Astrocyte (in vitro differentiated cells and primary cell): Measurements from ENCODE around the gene UBE2G2. TPM values are rescaled to one million over a fixed set of nuclear protein-coding genes. Genes with fewer than 3 reads are reported as not detected.
A peak's percentile ranks its signal among the peaks of the same experiment; 100 is the strongest.

Experiments used
- DNase-seq: peaks from one replicate; pipeline ENCODE4 v3.0.0-alpha.2; 2010; ENCODE audit warnings: low read depth
- FAIRE-seq: peaks from 2 replicates; lab custom pipeline; 2011; peaks lifted over from hg19 to GRCh38; lab: Jason Lieb, UNC
- H2AFZ ChIP-seq: 2 replicates; pipeline ENCODE4 v1.6.0; 2012; ENCODE audit warnings: low read depth, low read length, inconsistent platforms
- H3K27ac ChIP-seq: 2 replicates; pipeline ENCODE4 v1.5.1; 2011; ENCODE audit warnings: low read depth, low read length, inconsistent platforms
- H3K27me3 ChIP-seq: 2 replicates; pipeline ENCODE4 v1.6.0; 2011; ENCODE audit warnings: low read length, inconsistent platforms; ENCODE audit not compliant: insufficient read depth
- H3K36me3 ChIP-seq: 2 replicates; pipeline ENCODE4 v1.5.1; 2011; ENCODE audit warnings: low read length, inconsistent platforms; ENCODE audit not compliant: insufficient read depth
- H3K4me1 ChIP-seq: 2 replicates; pipeline ENCODE4 v1.5.1; 2011; ENCODE audit warnings: low read length, inconsistent platforms; ENCODE audit not compliant: insufficient read depth
- H3K4me2 ChIP-seq: 2 replicates; pipeline ENCODE4 v1.6.0; 2012; ENCODE audit warnings: low read length, inconsistent platforms
- H3K4me3 ChIP-seq: 2 replicates; pipeline ENCODE4 v1.5.1; 2011; ENCODE audit warnings: low read depth, mild to moderate bottlenecking, low read length, inconsistent platforms; ENCODE audit not compliant: insufficient read depth
- H3K79me2 ChIP-seq: 2 replicates; pipeline ENCODE4 v1.6.0; 2012; ENCODE audit warnings: mild to moderate bottlenecking, low read length, inconsistent platforms; ENCODE audit not compliant: insufficient read depth
- H3K9ac ChIP-seq: 2 replicates; pipeline ENCODE4 v1.6.0; 2012; ENCODE audit warnings: mild to moderate bottlenecking, low read length, inconsistent platforms
- H3K9me3 ChIP-seq: 2 replicates; pipeline ENCODE4 v1.5.1; 2012; ENCODE audit warnings: low read depth, mild to moderate bottlenecking, low read length, inconsistent platforms; ENCODE audit not compliant: insufficient read depth
- H4K20me1 ChIP-seq: 2 replicates; pipeline ENCODE4 v1.6.0; 2012; ENCODE audit warnings: low read length, inconsistent platforms; ENCODE audit not compliant: insufficient read depth
- H3K27ac Mint-ChIP-seq: one replicate; pipeline ENCODE4 v1.8.0; 2021; ENCODE audit warnings: mild to moderate bottlenecking, mixed read lengths; ENCODE audit not compliant: unreplicated experiment
- H3K27me3 Mint-ChIP-seq: one replicate; pipeline ENCODE4 v1.8.0; 2021; ENCODE audit warnings: low read depth, mixed read lengths; ENCODE audit not compliant: unreplicated experiment
- H3K36me3 Mint-ChIP-seq: one replicate; pipeline ENCODE4 v1.8.0; 2021; ENCODE audit warnings: low read depth, mixed read lengths; ENCODE audit not compliant: unreplicated experiment
- H3K4me1 Mint-ChIP-seq: one replicate; pipeline ENCODE4 v1.8.0; 2021; ENCODE audit warnings: low read depth, mixed read lengths; ENCODE audit not compliant: unreplicated experiment
- H3K4me3 Mint-ChIP-seq: one replicate; pipeline ENCODE4 v1.8.0; 2021; ENCODE audit warnings: mild to moderate bottlenecking, moderate library complexity, mixed read lengths; ENCODE audit not compliant: unreplicated experiment
- H3K9me3 Mint-ChIP-seq: one replicate; pipeline ENCODE4 v1.8.0; 2021; ENCODE audit warnings: mild to moderate bottlenecking, mixed read lengths; ENCODE audit not compliant: unreplicated experiment
- CTCF ChIP-seq: IDR thresholded peaks from 2 replicates; pipeline ENCODE4 v1.5.1; 2011; ENCODE audit warnings: low read depth, mild to moderate bottlenecking, inconsistent platforms, low read length, moderate library complexity; ENCODE audit not compliant: insufficient read depth
- EZH2 ChIP-seq: IDR thresholded peaks from 2 replicates; pipeline ENCODE4 v1.6.1; 2012; ENCODE audit warnings: mild to moderate bottlenecking, low read length, inconsistent platforms; ENCODE audit not compliant: insufficient read depth
- total RNA-seq: library from RNA; stranded (reverse); gene quantifications from 2 replicates; pipeline ENCODE4 v1.2.1, GENCODE V29; 2021

Gene UBE2G2
- total RNA-seq, 1 donor from 2014 or later, result 74.5 TPM

GRCh38 chr21:44846485-44847260, 45.1 kb upstream of the UBE2G2 start:
- FAIRE-seq, result no peak
- Histone ChIP-seq H2AFZ (peak overlapping the region; percentile 26), H3K27ac (no peak overlapping the region)

GRCh38 chr21:44846224-44846484, 44.5 kb upstream of the UBE2G2 start:
- H3K4me3 Mint-ChIP-seq, result no peak overlapping the region
- peaks cover 33% of the 10 kb centered on the region for H3K27me3 Mint-ChIP-seq
- H3K9me3 ChIP-seq, result no peaks in the 10 kb centered on the region
- H4K20me1 ChIP-seq, result peaks cover 23% of the 10 kb centered on the region
- no peak for FAIRE-seq
- H3K27ac Mint-ChIP-seq, result no peak overlapping the region
- H3K9me3 Mint-ChIP-seq, result peaks cover 2% of the 10 kb centered on the region
- peaks cover 17% of the 10 kb centered on the region for H3K36me3 Mint-ChIP-seq
- peaks cover 11% of the 10 kb centered on the region for H3K27me3 ChIP-seq
- H3K4me2 ChIP-seq, result peak overlapping the region; percentile 84
- no peak overlapping the region for H3K27ac ChIP-seq
- H3K4me1 ChIP-seq, result peaks cover 12% of the 10 kb centered on the region
- peaks cover 17% of the 10 kb centered on the region for H3K36me3 ChIP-seq
- no peak for DNase-seq
- peak overlapping the region; percentile 26 for H2AFZ ChIP-seq
- H3K9ac ChIP-seq, result peak overlapping the region; percentile 15
- no peak overlapping the region for H3K4me3 ChIP-seq
- no peak for TF ChIP-seq EZH2
- no peak for TF ChIP-seq CTCF
- H3K4me1 Mint-ChIP-seq, result peaks cover 1% of the 10 kb centered on the region
- no peaks in the 10 kb centered on the region for H3K79me2 ChIP-seq

More at GRCh38 chr21:44846485-44847260, 45.1 kb upstream of the UBE2G2 start:
- peaks cover 18% of the 10 kb centered on the region for H3K36me3 Mint-ChIP-seq
- H3K9me3 Mint-ChIP-seq, result peaks cover 2% of the 10 kb centered on the region
- Histone ChIP-seq H3K4me2 (peak overlapping the region; percentile 84), H3K4me3 (no peak overlapping the region), H3K79me2 (no peaks in the 10 kb centered on the region), H3K27me3 (peaks cover 11% of the 10 kb centered on the region), H3K9me3 (no peaks in the 10 kb centered on the region), H3K9ac (peak overlapping the region; percentile 15), H4K20me1 (peaks cover 28% of the 10 kb centered on the region), H3K4me1 (peaks cover 12% of the 10 kb centered on the region), H3K36me3 (peaks cover 19% of the 10 kb centered on the region)
- no peak for TF ChIP-seq EZH2
- no peak for TF ChIP-seq CTCF
- peaks cover 28% of the 10 kb centered on the region for H3K27me3 Mint-ChIP-seq
- peaks cover 1% of the 10 kb centered on the region for H3K4me1 Mint-ChIP-seq
- H3K4me3 Mint-ChIP-seq, result no peak overlapping the region
- DNase-seq, result peak; percentile 44
- no peak overlapping the region for H3K27ac Mint-ChIP-seq

- H3K4me1 Mint-ChIP-seq, result peaks cover 1% of the 10 kb centered on the region
- Histone ChIP-seq H3K4me2 (peak overlapping the region; percentile 84), H3K9ac (peak overlapping the region; percentile 15), H3K79me2 (no peaks in the 10 kb centered on the region), H4K20me1 (peaks cover 19% of the 10 kb centered on the region), H3K27me3 (peaks cover 11% of the 10 kb centered on the region), H3K4me3 (no peak overlapping the region), H3K4me1 (peaks cover 12% of the 10 kb centered on the region), H3K36me3 (peaks cover 12% of the 10 kb centered on the region), H2AFZ (peak overlapping the region; percentile 20), H3K27ac (no peak overlapping the region), H3K9me3 (no peaks in the 10 kb centered on the region)
- peak; percentile 18 for DNase-seq
- peaks cover 36% of the 10 kb centered on the region for H3K27me3 Mint-ChIP-seq
- TF ChIP-seq CTCF (no peak), EZH2 (peak; percentile 7)
- H3K27ac Mint-ChIP-seq, result no peak overlapping the region
- no peak overlapping the region for H3K4me3 Mint-ChIP-seq
- peaks cover 2% of the 10 kb centered on the region for H3K9me3 Mint-ChIP-seq
- peaks cover 13% of the 10 kb centered on the region for H3K36me3 Mint-ChIP-seq
- FAIRE-seq, result no peak
These were observed 44.0 kb upstream of the UBE2G2 start for GRCh38 chr21:44845418-44846223.
